GM12874 (cell line): ENCODE data around the gene CACNB2.

Source experiments
- TF ChIP-seq, protein P1 (sequence below): IDR thresholded peaks from 2 replicates; pipeline ENCODE4 v1.5.1; 2011; ENCODE audit warnings: low read depth, mild to moderate bottlenecking, control low read depth, low read length, moderate library complexity; ENCODE audit not compliant: insufficient read depth

Gene CACNB2

DNA sequence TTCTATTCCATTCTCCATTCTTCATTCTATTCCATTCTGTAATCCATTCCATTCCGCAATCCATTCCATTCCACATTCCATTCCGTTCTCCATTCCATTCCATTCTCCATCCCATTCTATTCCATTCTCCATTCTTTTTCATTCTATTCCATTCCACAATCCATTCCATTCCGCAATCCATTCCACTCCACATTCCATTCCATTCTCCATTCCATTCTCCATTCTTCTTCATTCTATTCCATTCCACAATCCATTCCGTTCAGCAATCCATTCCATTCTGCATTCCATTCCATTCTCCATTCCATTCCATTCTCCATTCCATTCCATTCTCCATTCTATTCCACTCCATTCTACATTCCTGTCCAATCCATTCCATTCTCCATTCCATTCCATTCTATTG is 426.0 kb downstream of the CACNB2 start:
- TF ChIP-seq, protein P1, sequence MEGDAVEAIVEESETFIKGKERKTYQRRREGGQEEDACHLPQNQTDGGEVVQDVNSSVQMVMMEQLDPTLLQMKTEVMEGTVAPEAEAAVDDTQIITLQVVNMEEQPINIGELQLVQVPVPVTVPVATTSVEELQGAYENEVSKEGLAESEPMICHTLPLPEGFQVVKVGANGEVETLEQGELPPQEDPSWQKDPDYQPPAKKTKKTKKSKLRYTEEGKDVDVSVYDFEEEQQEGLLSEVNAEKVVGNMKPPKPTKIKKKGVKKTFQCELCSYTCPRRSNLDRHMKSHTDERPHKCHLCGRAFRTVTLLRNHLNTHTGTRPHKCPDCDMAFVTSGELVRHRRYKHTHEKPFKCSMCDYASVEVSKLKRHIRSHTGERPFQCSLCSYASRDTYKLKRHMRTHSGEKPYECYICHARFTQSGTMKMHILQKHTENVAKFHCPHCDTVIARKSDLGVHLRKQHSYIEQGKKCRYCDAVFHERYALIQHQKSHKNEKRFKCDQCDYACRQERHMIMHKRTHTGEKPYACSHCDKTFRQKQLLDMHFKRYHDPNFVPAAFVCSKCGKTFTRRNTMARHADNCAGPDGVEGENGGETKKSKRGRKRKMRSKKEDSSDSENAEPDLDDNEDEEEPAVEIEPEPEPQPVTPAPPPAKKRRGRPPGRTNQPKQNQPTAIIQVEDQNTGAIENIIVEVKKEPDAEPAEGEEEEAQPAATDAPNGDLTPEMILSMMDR = no peak

DNA sequence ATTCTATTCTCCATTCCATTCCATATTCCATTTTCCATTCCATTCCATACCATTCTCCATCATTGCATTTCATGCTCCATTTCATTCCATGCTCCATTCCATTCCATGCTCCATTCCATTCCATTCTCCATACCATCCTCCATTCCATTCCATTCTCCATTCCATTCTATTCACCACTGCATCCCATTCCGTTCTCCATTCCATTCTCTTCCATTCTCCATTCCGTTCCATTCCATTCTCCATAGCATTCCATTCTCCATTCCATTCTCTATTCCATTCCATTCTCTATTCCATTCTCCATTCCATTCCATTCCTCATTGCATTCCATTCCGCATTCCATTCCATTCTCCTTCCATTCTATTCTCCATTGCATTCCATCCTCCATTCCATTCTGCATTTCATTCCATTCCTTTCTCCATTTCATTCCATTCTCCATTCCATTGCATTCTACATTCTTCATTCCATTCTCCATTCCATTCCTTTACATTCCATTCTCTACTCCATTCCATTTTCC is 427.2 kb downstream of the CACNB2 start:
- TF ChIP-seq, protein P1 = no peak

DNA sequence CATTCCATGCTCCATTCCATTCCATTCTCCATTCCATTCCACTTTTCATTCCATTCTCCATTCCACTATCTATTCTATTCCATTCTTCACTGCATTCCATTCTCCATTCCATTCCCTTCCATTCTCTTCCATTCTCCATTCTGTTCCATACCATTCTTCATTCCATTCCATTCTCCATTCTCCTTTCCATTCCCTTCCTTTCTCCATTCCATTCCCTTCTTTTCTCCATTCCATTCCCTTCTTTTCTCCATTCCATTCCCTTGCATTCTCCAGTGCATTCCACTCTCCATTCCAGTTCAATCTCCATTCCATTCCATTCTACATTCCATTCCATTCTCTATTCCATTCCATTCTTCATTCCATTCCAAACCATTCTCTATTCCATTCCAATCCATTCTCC is 430.9 kb downstream of the CACNB2 start:
- TF ChIP-seq, protein P1 = no peak

DNA sequence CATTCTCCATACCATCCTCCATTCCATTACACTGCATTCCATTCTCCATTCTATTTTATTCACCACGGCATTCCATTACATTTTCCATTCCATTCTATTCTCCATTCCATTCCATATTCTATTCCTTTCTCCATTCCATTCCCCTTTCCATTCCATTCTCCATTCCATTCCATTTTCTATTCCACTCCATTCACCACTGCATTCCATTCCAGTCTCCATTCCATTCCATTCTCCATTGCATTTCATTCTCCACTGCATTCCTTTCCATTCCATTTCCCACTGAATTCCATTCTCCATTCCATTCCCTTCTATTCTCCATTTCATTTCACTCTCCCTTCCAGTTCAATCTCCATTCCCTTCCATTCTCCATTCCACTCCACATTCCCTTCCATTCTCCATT is 431.6 kb downstream of the CACNB2 start:
- TF ChIP-seq, protein P1 = no peak

DNA sequence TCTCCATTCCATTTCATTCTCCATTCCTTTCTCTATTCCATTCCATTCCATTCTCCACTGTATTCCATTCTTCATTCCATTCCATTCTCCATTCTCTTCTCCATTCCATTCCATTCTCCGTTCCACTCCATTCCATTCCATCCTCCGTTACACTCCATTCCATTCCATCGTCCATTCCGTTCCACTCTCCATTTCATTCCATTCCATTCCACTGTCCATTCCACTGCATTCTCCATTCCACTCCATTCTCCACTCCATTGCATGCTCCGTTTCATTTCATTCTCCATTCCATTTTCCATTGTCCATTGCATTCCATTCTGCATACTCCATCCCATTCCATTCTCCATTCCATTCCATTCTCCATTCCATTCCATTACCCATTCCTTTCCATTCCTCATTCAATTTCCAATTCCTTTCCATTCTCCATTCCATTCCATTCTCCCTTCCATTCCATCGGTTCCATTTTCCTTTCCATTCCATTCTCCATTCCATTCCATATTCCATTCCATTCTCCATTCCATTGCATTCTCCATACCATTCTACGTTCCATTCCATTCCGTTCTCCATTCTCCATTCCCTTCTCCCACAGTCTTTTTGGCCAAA is 432.8 kb downstream of the CACNB2 start:
- TF ChIP-seq, protein P1 = no peak

DNA sequence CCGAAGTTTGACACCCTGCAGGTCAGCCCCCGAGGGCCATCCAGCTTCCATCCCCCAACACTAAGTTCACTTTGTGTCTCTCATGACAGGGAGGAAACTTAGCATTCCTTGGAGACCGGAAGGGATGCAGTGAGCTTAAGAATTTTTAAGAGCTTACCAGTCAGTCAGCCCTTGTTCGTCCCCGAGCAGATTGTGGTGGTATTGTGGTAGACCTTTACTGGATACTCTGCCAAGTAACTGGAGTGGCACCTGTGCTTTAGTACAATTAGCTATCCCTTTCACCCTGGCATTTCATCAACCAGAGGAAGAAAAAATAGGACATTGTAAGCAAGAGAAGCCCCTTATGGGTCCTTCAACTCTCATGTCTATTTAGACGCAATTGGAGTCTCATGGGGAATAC is 436.4 kb downstream of the CACNB2 start:
- TF ChIP-seq, protein P1 = no peak

DNA sequence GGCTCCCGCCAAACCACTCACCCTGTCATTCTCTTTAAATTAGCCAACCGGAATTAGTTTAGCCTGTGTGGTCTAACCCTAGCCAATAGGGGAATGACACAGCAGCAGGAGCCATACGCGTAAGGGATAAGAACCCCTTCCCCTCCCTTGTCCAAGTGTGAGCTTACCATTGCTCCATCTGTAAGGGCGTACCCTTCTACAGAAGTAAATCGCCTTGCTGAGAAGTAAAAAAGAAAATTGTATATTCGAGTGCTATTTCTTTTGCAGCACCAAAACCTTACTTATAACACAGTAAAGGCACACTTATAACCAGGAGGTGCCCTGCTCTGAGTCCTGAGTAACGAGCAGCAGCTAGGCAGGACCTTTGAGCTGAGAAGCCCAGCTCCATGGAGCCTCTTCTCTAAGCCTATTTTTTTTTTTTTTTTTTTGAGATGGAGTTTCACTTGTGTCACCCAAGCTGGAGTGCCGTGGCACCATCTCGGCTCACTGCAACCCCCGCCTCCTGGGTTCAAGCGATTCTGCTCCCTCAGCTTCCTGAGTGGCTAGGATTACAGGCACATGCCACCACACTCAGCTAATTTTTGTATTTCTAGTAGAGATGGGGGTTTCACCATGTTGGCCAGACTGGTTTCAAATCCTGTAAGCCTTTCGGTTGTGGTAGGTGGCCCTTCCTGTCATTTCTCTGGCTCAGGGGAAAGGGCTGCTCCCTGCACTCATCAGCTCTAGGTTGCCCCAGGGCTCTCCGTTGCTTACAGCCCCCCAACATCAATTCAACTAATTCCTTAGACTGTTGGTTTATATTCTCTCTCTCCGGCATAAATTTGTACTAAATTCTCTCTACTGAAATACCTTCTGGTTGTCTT is 437.8 kb downstream of the CACNB2 start:
- TF ChIP-seq, protein P1 = no peak
